IPS-18a (cell line): ENCODE results near the gene AMMECR1.

Experiments used
- H3K27ac ChIP-seq: one replicate; pipeline ENCODE4 v1.5.1; 2013; ENCODE audit warnings: low read length
- H3K27me3 ChIP-seq: one replicate; pipeline ENCODE4 v1.6.1; 2013; ENCODE audit warnings: mild to moderate bottlenecking, low read length; ENCODE audit not compliant: control insufficient read depth, insufficient read depth
- H3K36me3 ChIP-seq: one replicate; pipeline ENCODE4 v1.6.1; 2013; ENCODE audit warnings: low read depth, low read length; ENCODE audit not compliant: control insufficient read depth
- H3K4me1 ChIP-seq: one replicate; pipeline ENCODE4 v1.6.1; 2013; ENCODE audit warnings: low read depth, low read length; ENCODE audit not compliant: control insufficient read depth
- H3K4me3 ChIP-seq: one replicate; pipeline ENCODE4 v1.5.1; 2013; ENCODE audit warnings: low read length
- H3K9ac ChIP-seq: one replicate; pipeline ENCODE4 v1.6.1; 2013; ENCODE audit warnings: mild to moderate bottlenecking, low read length, moderate library complexity
- H3K9me3 ChIP-seq: one replicate; pipeline ENCODE4 v1.6.1; 2013; ENCODE audit warnings: low read depth, low read length; ENCODE audit not compliant: control insufficient read depth

Gene AMMECR1

DNA sequence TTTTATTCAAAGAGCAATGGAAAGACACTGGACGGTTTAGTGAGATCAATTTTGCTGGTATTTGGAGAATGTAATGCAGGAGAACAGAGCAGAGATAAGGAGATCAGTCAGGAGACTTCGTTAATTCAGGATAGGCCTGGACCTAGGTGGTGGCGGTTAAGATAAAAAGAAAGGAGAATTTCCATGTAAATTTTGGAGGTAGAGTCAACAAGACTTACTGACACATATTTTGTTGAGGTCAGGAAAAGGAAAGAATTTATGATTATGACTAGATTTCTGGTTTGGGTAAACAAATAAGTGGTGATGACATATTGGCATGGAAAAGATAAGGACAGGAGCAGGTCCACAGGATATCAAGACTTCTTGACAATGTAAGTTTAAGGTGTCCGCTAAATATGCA, 8.8 kb upstream of the AMMECR1 start:
- no peak overlapping the region for H3K27ac ChIP-seq
- H3K27me3 ChIP-seq = no peaks in the 10 kb centered on the region
- H3K9me3 ChIP-seq = no peaks in the 10 kb centered on the region
- peaks cover 10% of the 10 kb centered on the region for H3K4me1 ChIP-seq
- H3K9ac ChIP-seq = no peak overlapping the region
- H3K36me3 ChIP-seq = no peaks in the 10 kb centered on the region
- no peak overlapping the region for H3K4me3 ChIP-seq

DNA sequence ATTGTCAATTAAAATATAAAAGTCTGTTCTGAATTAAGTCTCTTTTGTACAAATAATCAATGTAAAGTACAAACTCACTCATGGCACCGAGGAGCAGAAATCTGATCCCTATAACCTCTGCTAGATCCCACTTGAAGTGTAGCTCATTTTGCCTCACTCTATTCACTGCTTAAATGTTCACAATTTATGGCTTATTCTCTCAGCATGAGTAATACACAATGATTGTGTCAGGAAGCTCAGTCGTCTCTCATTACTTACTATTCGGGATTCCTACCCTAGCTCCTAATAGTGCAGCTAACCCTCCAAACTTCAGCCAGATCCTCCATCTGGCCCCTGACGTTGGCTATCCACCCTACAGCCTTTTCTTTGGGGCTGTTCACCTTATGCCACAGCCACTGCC, 4.7 kb upstream of the AMMECR1 start:
- Histone ChIP-seq H3K4me3 (no peak overlapping the region), H3K27me3 (peaks cover 9% of the 10 kb centered on the region), H3K9me3 (no peaks in the 10 kb centered on the region), H3K36me3 (no peaks in the 10 kb centered on the region), H3K9ac (no peak overlapping the region), H3K27ac (no peak overlapping the region), H3K4me1 (peaks cover 30% of the 10 kb centered on the region)

DNA sequence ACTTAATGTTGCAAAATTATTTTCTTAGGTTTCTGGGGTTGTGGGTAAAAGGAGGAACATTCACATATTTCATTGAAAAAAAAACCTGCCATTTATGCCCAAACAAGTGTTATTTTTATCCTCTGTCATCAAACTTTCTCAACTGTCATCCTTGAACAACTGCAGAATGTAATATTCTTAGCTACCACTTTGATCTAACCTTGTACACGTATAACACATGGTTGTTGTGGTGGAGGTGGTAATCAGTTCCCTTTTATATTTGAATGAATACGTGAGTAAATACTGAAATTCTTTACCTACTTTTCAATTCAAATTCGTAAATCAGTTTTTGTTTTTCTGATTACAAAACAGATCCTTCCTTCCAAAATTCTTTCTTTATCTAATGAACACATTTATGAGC, 3.8 kb upstream of the AMMECR1 start:
- Histone ChIP-seq H3K4me3 (no peak overlapping the region), H3K27ac (no peak overlapping the region), H3K27me3 (peaks cover 9% of the 10 kb centered on the region)

DNA sequence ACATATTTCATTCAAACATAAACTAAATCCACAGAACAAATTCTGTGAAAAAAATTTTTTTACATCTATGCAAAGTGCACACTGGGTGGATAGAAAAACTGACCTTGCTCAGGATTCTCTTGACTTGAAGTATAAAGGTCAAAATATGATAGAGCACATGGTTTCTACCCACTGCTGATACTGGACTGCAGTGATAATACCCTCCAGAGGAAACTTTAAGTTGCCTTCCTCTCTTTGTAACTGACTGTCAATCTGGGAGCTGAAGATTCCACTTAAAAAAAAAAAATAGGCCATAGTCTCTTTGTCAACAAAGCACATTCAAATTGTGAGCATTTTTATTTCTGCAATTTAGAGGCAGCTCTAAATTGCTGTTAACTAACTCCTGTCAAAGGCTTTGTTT, 3.2 kb upstream of the AMMECR1 start:
- no peak overlapping the region for H3K9ac ChIP-seq
- H3K4me3 ChIP-seq = no peak overlapping the region
- no peak overlapping the region for H3K27ac ChIP-seq
- peaks cover 30% of the 10 kb centered on the region for H3K4me1 ChIP-seq
- no peaks in the 10 kb centered on the region for H3K36me3 ChIP-seq
- no peaks in the 10 kb centered on the region for H3K9me3 ChIP-seq
- peaks cover 9% of the 10 kb centered on the region for H3K27me3 ChIP-seq

More for the DNA sequence above, 3.8 kb upstream of the AMMECR1 start:
- H3K4me1 ChIP-seq = peaks cover 30% of the 10 kb centered on the region
- H3K36me3 ChIP-seq = no peaks in the 10 kb centered on the region
- H3K9me3 ChIP-seq = no peaks in the 10 kb centered on the region
- H3K9ac ChIP-seq = no peak overlapping the region

DNA sequence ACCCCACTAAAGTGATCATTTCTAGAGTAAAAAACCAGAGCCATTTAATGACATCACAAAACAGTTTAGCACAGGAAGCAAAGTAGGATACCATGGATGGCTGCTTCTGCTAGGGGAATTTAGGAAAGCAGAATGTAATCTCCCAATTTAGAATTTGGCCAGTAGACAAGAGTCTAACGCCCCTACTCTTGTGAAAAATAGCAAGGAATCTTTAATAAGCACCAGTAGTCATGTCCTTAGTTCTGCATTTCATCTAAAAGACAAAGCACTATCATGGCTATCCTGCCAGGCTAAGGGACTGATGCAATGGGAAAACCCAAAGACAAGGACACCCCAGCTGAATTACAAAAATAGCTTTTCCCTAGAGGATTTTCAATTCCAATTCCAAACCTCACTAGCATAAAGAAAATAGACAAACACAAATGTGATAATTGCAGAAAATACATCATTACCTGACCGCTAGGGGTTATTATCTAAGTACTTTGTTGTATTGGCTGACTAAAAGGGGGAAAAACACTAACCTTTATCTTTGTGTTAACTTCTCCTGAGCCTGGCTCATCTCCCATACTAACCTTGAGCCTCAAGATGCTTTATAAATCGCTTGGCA, 2.6 kb upstream of the AMMECR1 start:
- Histone ChIP-seq H3K4me3 (no peak overlapping the region), H3K27me3 (peaks cover 9% of the 10 kb centered on the region), H3K9me3 (no peaks in the 10 kb centered on the region), H3K4me1 (peaks cover 30% of the 10 kb centered on the region), H3K36me3 (no peaks in the 10 kb centered on the region), H3K9ac (peak overlapping the region; percentile 34), H3K27ac (peak overlapping the region; percentile 14)

DNA sequence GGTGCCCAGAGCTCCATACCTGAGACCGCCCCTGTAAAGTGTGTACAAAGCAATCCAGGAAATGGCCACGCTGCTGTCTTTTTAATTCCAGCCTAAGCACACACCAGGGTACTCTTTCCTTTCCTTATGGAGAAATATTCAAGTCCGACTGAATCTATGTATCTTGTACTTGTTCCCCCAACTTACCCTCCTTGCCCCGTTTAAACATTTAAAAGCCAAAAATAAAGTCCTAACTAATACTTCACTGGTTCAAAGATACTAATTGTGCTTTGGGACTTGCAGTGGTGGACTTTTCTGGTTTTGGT, 731 bp upstream of the AMMECR1 start:
- no peaks in the 10 kb centered on the region for H3K9me3 ChIP-seq
- peak overlapping the region; percentile 77 for H3K4me3 ChIP-seq
- H3K27ac ChIP-seq = peak overlapping the region; percentile 80
- peaks cover 38% of the 10 kb centered on the region for H3K4me1 ChIP-seq
- no peaks in the 10 kb centered on the region for H3K36me3 ChIP-seq
- peaks cover 9% of the 10 kb centered on the region for H3K27me3 ChIP-seq
- H3K9ac ChIP-seq = peak overlapping the region; percentile 85

DNA sequence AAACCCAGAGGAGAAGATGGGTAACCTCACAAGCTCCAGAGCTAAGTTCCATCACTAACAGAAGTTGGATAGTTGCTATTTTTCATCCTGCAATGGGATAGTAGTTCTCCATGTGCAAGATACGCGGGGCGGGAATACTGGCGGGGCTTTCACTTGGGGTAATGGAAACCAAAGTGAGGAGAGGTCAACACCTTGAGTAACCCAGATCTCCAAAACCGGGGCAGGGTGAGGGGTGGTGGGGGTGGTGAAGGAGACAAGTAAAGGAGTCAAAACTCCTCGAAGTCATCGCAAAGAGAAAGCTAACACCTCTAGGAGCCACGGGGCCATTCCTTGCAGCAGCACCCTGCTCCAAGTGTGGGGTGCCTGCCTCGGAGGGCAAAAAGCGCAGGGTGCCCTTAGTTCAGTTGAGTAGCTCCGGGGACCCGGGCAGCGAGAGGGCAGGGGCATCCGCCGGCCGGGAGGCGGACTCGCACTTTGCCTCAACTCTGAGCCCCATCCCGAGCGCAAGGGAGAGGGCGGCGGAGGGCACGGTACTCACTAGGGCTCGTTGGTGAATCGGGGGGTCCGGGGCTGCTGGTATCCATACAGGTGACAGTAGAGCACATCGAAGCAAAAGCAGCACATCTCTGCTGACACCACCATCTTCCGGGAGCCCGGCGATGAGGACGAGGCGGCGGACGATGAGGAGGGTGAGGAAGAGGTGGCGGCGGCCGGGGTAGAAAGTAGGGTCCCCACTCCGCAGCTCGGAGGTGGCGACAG, 645 bp downstream of the AMMECR1 start:
- Histone ChIP-seq H3K36me3 (no peaks in the 10 kb centered on the region), H3K27me3 (peaks cover 9% of the 10 kb centered on the region), H3K9ac (peak overlapping the region; percentile 70), H3K4me3 (peak overlapping the region; percentile 90), H3K9me3 (no peaks in the 10 kb centered on the region), H3K27ac (no peak overlapping the region), H3K4me1 (peaks cover 45% of the 10 kb centered on the region)

DNA sequence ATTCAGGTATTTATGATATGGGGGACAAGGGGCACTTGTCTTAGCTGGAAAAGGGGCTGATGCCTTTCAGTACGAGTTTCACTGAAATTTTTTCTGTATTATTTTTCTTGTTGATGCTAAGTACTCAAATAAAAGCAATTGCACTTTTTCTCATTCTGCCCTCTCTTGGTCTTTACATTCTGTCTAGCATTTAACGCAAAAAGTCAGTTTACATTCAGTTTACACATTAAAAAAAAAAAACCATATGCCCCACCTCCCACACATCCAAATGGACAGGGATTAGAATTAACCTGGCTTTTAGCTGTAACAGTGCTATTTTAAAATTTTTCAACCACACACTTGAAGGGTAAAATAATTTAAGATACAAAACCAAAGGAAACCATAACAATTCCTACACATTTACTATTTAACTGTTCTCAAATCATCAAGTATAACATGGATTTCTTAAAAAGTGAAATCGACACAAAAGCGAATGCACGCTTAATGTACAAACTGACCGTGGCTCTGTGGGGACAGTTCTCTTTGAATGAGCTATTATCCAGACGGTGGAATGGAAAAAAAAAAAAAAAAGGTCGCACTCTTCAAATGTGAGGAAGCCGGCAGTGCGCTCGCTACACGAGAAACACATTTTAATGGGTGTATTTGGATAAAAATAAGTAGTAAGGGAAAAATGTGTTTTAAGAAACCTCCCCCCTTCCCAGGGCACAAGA, 1.4 kb downstream of the AMMECR1 start:
- H3K4me1 ChIP-seq = peaks cover 45% of the 10 kb centered on the region
- H3K27me3 ChIP-seq = peaks cover 9% of the 10 kb centered on the region
- peak overlapping the region; percentile 70 for H3K9ac ChIP-seq
- H3K9me3 ChIP-seq = no peaks in the 10 kb centered on the region
- peak overlapping the region; percentile 90 for H3K4me3 ChIP-seq
- H3K36me3 ChIP-seq = no peaks in the 10 kb centered on the region
- H3K27ac ChIP-seq = no peak overlapping the region

DNA sequence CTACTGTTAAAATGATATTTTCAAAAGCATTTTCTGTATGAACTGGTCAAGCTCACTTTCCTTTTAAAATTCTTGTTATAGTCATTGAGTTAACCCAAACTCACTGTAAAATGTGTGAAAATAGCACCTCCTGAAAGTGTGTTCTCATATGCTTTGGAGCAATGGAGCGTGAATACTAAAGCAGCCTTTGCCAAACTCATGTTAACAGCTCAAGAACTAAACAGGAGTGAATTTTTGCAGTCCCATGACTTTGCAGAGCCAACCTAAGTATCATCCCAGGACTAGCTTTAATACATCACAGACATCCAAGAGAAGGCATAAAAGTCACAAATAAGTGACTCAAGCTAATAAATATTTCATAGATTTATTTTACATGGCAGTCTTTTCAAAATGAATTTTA, 2.3 kb downstream of the AMMECR1 start:
- no peak overlapping the region for H3K27ac ChIP-seq

DNA sequence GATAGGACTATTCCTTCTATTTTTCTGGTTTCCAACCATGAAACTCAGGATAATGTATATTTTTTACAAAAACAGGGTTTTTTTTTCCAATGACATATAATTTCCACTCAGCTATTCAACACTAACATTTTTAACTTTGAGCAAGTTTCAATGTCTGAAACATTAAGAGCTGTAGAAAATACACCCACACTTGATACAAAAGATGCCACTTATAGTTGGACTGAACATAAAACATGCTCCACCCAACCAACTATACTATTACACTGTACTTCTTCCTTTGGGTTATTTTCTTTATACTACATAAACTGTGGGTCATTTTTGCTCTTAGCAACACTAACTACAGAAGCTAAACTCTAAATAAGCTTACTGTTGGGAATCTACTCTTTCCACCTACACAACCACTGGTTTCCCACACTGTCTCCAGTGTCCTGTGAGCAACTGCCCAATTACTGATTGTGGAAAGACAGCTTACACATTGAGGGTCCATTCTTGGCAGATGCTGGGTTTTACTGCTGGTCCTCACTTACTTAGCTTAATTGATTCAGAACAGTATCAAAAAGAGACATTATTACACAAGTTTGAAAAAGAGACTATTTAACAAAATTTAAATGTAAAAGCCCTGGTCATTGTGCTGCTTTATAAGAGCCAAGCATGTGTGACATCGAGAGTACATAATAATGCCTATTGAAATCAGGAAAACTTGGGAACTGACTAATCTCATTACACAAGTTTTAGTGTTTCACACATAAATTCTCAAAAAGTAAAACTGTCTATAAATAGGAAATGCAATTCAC, 6.3 kb downstream of the AMMECR1 start:
- Histone ChIP-seq H3K4me3 (no peak overlapping the region), H3K27me3 (no peaks in the 10 kb centered on the region), H3K27ac (no peak overlapping the region), H3K4me1 (peaks cover 49% of the 10 kb centered on the region), H3K9ac (no peak overlapping the region), H3K36me3 (no peaks in the 10 kb centered on the region), H3K9me3 (no peaks in the 10 kb centered on the region)

More for the DNA sequence above, 2.3 kb downstream of the AMMECR1 start:
- Histone ChIP-seq H3K4me3 (peak overlapping the region; percentile 90), H3K27me3 (peaks cover 9% of the 10 kb centered on the region), H3K9me3 (no peaks in the 10 kb centered on the region), H3K4me1 (peaks cover 42% of the 10 kb centered on the region), H3K36me3 (no peaks in the 10 kb centered on the region), H3K9ac (no peak overlapping the region)

DNA sequence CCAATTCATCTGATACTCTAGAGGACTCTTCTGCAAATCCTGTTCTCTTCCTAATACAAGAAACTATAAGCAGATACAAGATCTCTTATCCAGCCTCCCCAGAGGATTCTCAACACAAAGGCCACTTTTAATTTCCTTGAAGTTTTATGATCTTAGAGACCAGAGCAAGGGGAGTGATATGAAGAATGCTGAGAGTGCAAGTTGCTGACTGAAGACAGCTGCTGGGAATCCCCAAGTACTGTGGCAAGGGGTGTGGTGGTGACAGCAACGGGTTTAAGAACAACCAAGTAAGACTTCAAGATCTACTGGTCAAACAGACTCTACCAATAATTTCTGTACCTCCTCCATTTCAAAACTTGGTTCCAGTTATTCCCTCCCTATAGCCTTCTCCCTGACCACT, 7.0 kb downstream of the AMMECR1 start:
- H3K36me3 ChIP-seq = no peaks in the 10 kb centered on the region
- H3K4me1 ChIP-seq = peaks cover 49% of the 10 kb centered on the region
- H3K4me3 ChIP-seq = no peak overlapping the region
- no peaks in the 10 kb centered on the region for H3K27me3 ChIP-seq
- no peak overlapping the region for H3K9ac ChIP-seq
- H3K27ac ChIP-seq = no peak overlapping the region
- no peaks in the 10 kb centered on the region for H3K9me3 ChIP-seq
